ENCODE results near the gene CNTN5.

The CNTN5 gene

GRCh38 chr11:100182927-100183326 is 1162.2 kb downstream of the CNTN5 start:
- TF ChIP-seq TCF12 (IDR thresholded peaks at IDR 0.05; ENCODE audit: low read depth): no peak
- TF ChIP-seq REST (IDR thresholded peaks at IDR 0.05; ENCODE audit: low read depth): no peak
- no peak for TF ChIP-seq TAF1 (IDR thresholded peaks at IDR 0.05; ENCODE audit: low read depth)
- TF ChIP-seq NFIC (IDR thresholded peaks at IDR 0.05): no peak

GRCh38 chr11:100185588-100185987 is 1164.8 kb downstream of the CNTN5 start:
- no peak for TF ChIP-seq EP300 (IDR thresholded peaks at IDR 0.05; ENCODE audit: borderline replicate concordance)
- no peak for TF ChIP-seq TEAD4 (IDR thresholded peaks at IDR 0.05)
- TF ChIP-seq ZBTB7A (IDR thresholded peaks at IDR 0.05; ENCODE audit: low read depth): no peak
- TF ChIP-seq EGR1 (IDR thresholded peaks at IDR 0.05): no peak
- no peak for TF ChIP-seq FOXM1 (IDR thresholded peaks at IDR 0.05; ENCODE audit: borderline replicate concordance, low read depth)
- TF ChIP-seq YY1 (IDR thresholded peaks at IDR 0.05; ENCODE audit: low read depth): no peak
- TF ChIP-seq TAF1 (IDR thresholded peaks at IDR 0.05; ENCODE audit: low read depth): no peak
- no peak for TF ChIP-seq REST (IDR thresholded peaks at IDR 0.05; ENCODE audit: low read depth)
- no peak for TF ChIP-seq CREB1 (IDR thresholded peaks at IDR 0.05; ENCODE audit: low read depth)
- TF ChIP-seq RAD21 (IDR thresholded peaks at IDR 0.05; ENCODE audit: low read depth): no peak
- no peak for TF ChIP-seq CEBPB (IDR thresholded peaks at IDR 0.05)
- TF ChIP-seq USF1 (IDR thresholded peaks at IDR 0.05): no peak
- no peak for TF ChIP-seq TCF12 (IDR thresholded peaks at IDR 0.05; ENCODE audit: low read depth)

GRCh38 chr11:100188137-100188783 is 1167.5 kb downstream of the CNTN5 start:
- TF ChIP-seq USF1 (IDR thresholded peaks at IDR 0.05): no peak
- no peak for TF ChIP-seq ZBTB7A (IDR thresholded peaks at IDR 0.05; ENCODE audit: low read depth)
- TF ChIP-seq CREB1 (IDR thresholded peaks at IDR 0.05; ENCODE audit: low read depth): no peak
- TF ChIP-seq TAF1 (IDR thresholded peaks at IDR 0.05; ENCODE audit: low read depth): no peak
- TF ChIP-seq REST (IDR thresholded peaks at IDR 0.05; ENCODE audit: low read depth): no peak
- TF ChIP-seq TEAD4 (IDR thresholded peaks at IDR 0.05): no peak
- no peak for TF ChIP-seq EP300 (IDR thresholded peaks at IDR 0.05; ENCODE audit: borderline replicate concordance)
- no peak for TF ChIP-seq EGR1 (IDR thresholded peaks at IDR 0.05)
- no peak for TF ChIP-seq MAX (IDR thresholded peaks at IDR 0.05)

- TF ChIP-seq EP300 (IDR thresholded peaks at IDR 0.05; ENCODE audit: borderline replicate concordance): no peak
- no peak for TF ChIP-seq EGR1 (IDR thresholded peaks at IDR 0.05)
- no peak for TF ChIP-seq CREB1 (IDR thresholded peaks at IDR 0.05; ENCODE audit: low read depth)
- no peak for TF ChIP-seq USF1 (IDR thresholded peaks at IDR 0.05)
- no peak for TF ChIP-seq CEBPB (IDR thresholded peaks at IDR 0.05)
- TF ChIP-seq MAX (IDR thresholded peaks at IDR 0.05): no peak
- no peak for TF ChIP-seq RAD21 (IDR thresholded peaks at IDR 0.05; ENCODE audit: low read depth)
- no peak for TF ChIP-seq TEAD4 (IDR thresholded peaks at IDR 0.05)
- no peak for TF ChIP-seq FOXM1 (IDR thresholded peaks at IDR 0.05; ENCODE audit: borderline replicate concordance, low read depth)
- no peak for TF ChIP-seq NFIC (IDR thresholded peaks at IDR 0.05)
- TF ChIP-seq TCF12 (IDR thresholded peaks at IDR 0.05; ENCODE audit: low read depth): no peak
These were observed 1169.6 kb downstream of the CNTN5 start for GRCh38 chr11:100190395-100190794.

Measured in Ishikawa (cell line).